GM12892 (cell line): ENCODE results near the gene DHCR7.

Experiments
- POLR2A ChIP-seq: IDR thresholded peaks from 2 replicates; pipeline ENCODE4 v1.6.1; 2011; ENCODE audit warnings: low read depth, low read length, control low read depth
- POLR2AphosphoS5 ChIP-seq: IDR thresholded peaks from 2 replicates; pipeline ENCODE4 v1.6.1; 2011; ENCODE audit warnings: low read depth, low read length, control low read depth
- TAF1 ChIP-seq: IDR thresholded peaks from 2 replicates; pipeline ENCODE4 v1.6.1; 2011; ENCODE audit warnings: low read depth, mild to moderate bottlenecking, control low read depth, low read length, borderline replicate concordance

- no peak for TF ChIP-seq POLR2A
- TF ChIP-seq POLR2AphosphoS5: no peak
- no peak for TF ChIP-seq TAF1
Measured at GRCh38 chr11:71437399-71437798, 10.8 kb downstream of the DHCR7 start.
